SU-DHL-6 (cell line): ENCODE results near the gene RNF43.

ENCODE experiments used
- H2AFZ ChIP-seq: fragments of 200-600 bp; sonication (generic); 2 replicates; pipeline ENCODE4 v1.6.1; 2014; ENCODE audit warnings: low read depth, mild to moderate bottlenecking, moderate library complexity, mixed read lengths, antibody characterized with exemption, low read length; ENCODE audit not compliant: severe bottlenecking
- H3F3A ChIP-seq: fragments of 200-600 bp; shearing (Covaris generic); 2 replicates; pipeline ENCODE4 v1.6.0; 2016; ENCODE audit warnings: antibody characterized with exemption, mild to moderate bottlenecking; ENCODE audit not compliant: insufficient read depth
- H3K27ac ChIP-seq: fragments of 200-600 bp; sonication (generic); 2 replicates; pipeline ENCODE4 v1.5.1; 2016; ENCODE audit warnings: low read depth, mild to moderate bottlenecking, low read length, moderate library complexity, mixed read lengths
- H3K27me3 ChIP-seq: fragments of 200-600 bp; sonication (generic), shearing (Covaris generic); 2 replicates; pipeline ENCODE4 v1.6.0; 2014; ENCODE audit warnings: mild to moderate bottlenecking, low read length
- H3K36me3 ChIP-seq: fragments of 200-600 bp; sonication (generic); 2 replicates; pipeline ENCODE4 v1.6.1; 2014; ENCODE audit warnings: mild to moderate bottlenecking, low read length, mixed read lengths
- H3K4me2 ChIP-seq: fragments of 300-600, 200-600 bp; shearing (Covaris generic), sonication (generic); 2 replicates; pipeline ENCODE4 v1.6.0; 2014; ENCODE audit warnings: low read length, low read depth, mild to moderate bottlenecking; ENCODE audit not compliant: poor library complexity, severe bottlenecking
- H3K4me3 ChIP-seq: fragments of 200-600 bp; sonication (generic); 2 replicates; pipeline ENCODE4 v1.5.1; 2014; ENCODE audit warnings: antibody characterized with exemption, low read length, mild to moderate bottlenecking, mixed read lengths; ENCODE audit not compliant: insufficient read depth, poor library complexity, severe bottlenecking
- H3K79me2 ChIP-seq: fragments of 200-600 bp; sonication (generic); 2 replicates; pipeline ENCODE4 v1.6.1; 2014; ENCODE audit warnings: mild to moderate bottlenecking, low read length, moderate library complexity; ENCODE audit not compliant: insufficient read depth
- H3K9ac ChIP-seq: fragments of 200-600 bp; sonication (generic); 2 replicates; pipeline ENCODE4 v1.7.0; 2014; ENCODE audit warnings: mild to moderate bottlenecking, low read length
- H3K9me2 ChIP-seq: fragments of 200-600 bp; sonication (generic); replicated peaks from 2 replicates; pipeline ENCODE4 v1.6.1; 2014; ENCODE audit warnings: low read length; ENCODE audit not compliant: insufficient read depth
- H3K9me3 ChIP-seq: fragments of 200-600 bp; sonication (generic); 2 replicates; pipeline ENCODE4 v1.6.1; 2014; ENCODE audit warnings: low read length, mixed read lengths; ENCODE audit not compliant: insufficient read depth
- H4K20me1 ChIP-seq: fragments of 200-600 bp; sonication (generic); 2 replicates; pipeline ENCODE4 v1.6.1; 2014; ENCODE audit warnings: low read depth, mild to moderate bottlenecking, antibody characterized with exemption, low read length, moderate library complexity, mixed read lengths
- CTCF ChIP-seq: fragments of 200-600 bp; sonication (generic); IDR thresholded peaks from one replicate; pipeline ENCODE4 v1.5.1; 2017; ENCODE audit warnings: antibody characterized with exemption, mild to moderate bottlenecking, low read length, moderate library complexity; ENCODE audit not compliant: insufficient read depth, poor library complexity, severe bottlenecking
- EZH2phosphoT487 ChIP-seq: fragments of 200-600 bp; sonication (generic), shearing (Covaris generic); conservative IDR thresholded peaks from 2 replicates; pipeline ENCODE4 v1.6.1; 2018; ENCODE audit warnings: mild to moderate bottlenecking, antibody characterized with exemption, low read length, moderate library complexity, mixed read lengths

RNF43 gene

DNA sequence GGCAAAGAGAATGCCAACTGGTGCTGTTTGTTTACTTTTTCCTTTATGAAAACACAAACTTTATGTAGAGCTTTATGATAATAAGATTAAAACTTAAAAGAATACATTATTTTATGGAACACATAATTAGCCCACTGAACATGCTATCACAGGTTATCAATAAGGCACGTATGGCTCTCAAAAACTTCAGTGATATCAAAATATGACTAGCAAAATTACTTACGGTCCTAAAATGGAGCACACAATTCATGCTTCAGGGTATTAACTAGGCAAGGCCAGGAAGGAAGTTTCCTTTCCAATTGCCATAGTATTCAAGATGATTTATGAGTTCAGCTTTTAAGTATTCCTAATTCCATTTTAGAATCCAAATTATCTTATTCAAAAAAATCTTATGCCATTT, 3.6 kb downstream of the RNF43 start:
- Histone ChIP-seq H3F3A (no peaks in the 10 kb centered on the region), H3K4me2 (no peak overlapping the region), H2AFZ (no peak overlapping the region), H3K27me3 (no peaks in the 10 kb centered on the region), H4K20me1 (no peaks in the 10 kb centered on the region), H3K9ac (no peak overlapping the region), H3K36me3 (no peaks in the 10 kb centered on the region), H3K4me3 (no peak overlapping the region), H3K79me2 (no peaks in the 10 kb centered on the region), H3K9me2 (no peaks in the 10 kb centered on the region), H3K27ac (no peak overlapping the region), H3K9me3 (no peaks in the 10 kb centered on the region)
- TF ChIP-seq CTCF (no peak), EZH2phosphoT487 (no peak)

DNA sequence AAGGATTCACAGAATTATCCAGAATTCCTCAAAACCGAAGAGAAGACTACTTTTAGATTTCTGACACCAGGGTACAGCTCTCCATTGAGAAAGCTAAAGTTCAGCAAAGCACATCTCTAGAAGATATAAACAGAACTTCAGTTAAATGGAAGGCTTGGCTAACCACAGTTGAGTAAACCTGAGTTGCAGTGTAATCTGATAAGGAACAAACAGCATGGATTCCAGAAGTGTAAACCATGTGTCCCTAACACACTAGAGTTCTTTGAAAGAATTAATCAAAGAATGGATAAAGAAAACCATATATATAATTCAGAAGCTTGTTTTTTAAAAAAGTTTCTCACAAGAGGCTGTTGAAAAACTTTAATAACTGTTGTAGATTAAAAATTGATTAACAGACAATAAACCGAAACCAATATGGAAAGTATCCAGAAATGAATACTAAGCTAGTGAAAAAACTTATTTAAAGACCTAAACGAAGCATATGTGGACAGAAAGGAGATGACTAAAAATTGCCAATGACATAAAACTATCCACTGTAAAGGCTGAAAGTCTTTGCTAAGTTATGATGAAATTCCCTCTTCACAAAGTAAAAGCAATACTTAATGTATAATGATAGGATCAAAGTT, 4.3 kb downstream of the RNF43 start:
- Histone ChIP-seq H3K79me2 (no peaks in the 10 kb centered on the region), H3K9me2 (no peaks in the 10 kb centered on the region), H3K4me3 (no peak overlapping the region), H2AFZ (no peak overlapping the region), H3F3A (no peaks in the 10 kb centered on the region), H3K27ac (no peak overlapping the region), H3K36me3 (no peaks in the 10 kb centered on the region), H3K9ac (no peak overlapping the region), H3K4me2 (no peak overlapping the region), H4K20me1 (no peaks in the 10 kb centered on the region), H3K9me3 (no peaks in the 10 kb centered on the region), H3K27me3 (no peaks in the 10 kb centered on the region)
- TF ChIP-seq CTCF (no peak), EZH2phosphoT487 (no peak)

- Histone ChIP-seq H2AFZ (no peak overlapping the region), H3K9ac (no peak overlapping the region), H3K27ac (no peak overlapping the region), H3K79me2 (no peaks in the 10 kb centered on the region), H3K4me3 (no peak overlapping the region), H4K20me1 (no peaks in the 10 kb centered on the region), H3K9me3 (no peaks in the 10 kb centered on the region), H3F3A (no peaks in the 10 kb centered on the region), H3K4me2 (no peak overlapping the region), H3K9me2 (no peaks in the 10 kb centered on the region), H3K36me3 (no peaks in the 10 kb centered on the region), H3K27me3 (no peaks in the 10 kb centered on the region)
- TF ChIP-seq CTCF (no peak), EZH2phosphoT487 (no peak)
Observed at GRCh38 chr17:58412064-58412703, 5.2 kb downstream of the RNF43 start.
